ENCODE data around the gene CRY1.

CRY1 gene
- total RNA-seq, result 61.0 to 99.4 reads per million in 2 donors

GRCh38 chr12:107093417-107094182 is at the start of gene CRY1:
Gene CRY1 (minus strand): TSS chr12:107093549. CDS start chr12:107092961, 588 bp downstream.
- DNase-seq, result peak; percentile 82 to 95 (median 89)

DNA sequence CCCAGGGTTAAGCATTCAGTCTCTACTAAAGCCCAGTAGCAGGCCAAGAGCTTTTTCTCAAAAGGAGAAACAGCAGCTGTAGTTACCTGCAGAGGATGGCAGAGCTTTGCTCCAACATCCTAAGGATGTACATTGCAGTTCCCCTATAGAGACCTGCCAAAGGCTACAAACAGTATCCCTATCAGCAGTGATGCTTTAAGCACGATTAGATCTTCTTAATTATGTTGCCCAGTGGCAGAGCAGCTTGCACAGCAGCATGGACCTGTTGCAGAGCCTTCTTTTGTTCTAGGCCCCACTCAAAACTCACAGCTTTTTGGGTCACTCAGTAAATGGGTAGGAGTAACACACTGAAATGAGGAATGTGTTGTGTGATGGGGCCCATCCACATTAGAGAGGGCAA is 46.4 kb upstream of the CRY1 start:
- DNase-seq, result no peak

GRCh38 chr12:107138990-107139389 is 45.6 kb upstream of the CRY1 start:
- DNase-seq, result no peak

DNA sequence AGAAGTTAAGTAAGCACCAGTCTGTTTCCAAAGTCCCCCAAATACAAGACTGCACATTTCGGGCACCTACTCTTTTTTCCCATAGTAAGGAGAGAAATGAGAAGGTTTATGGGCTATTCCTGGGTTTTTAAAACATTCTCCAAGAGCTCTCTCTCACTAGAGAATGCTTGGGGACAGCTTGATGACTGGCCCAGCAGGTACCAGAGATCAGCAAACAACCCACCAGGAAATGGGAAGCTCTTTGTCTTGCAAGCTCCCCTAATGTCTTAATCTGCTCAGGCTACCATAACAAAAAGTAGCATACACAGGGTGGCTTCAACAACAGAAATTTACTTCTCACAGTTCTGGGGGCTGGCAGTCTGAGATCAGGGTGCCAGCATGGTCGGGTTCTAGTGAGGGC is 41.8 kb upstream of the CRY1 start:
- no peak for DNase-seq

GRCh38 chr12:107134558-107134957 is 41.2 kb upstream of the CRY1 start:
- DNase-seq, result peak in 2 of 5 experiments; percentile 46 to 54

DNA sequence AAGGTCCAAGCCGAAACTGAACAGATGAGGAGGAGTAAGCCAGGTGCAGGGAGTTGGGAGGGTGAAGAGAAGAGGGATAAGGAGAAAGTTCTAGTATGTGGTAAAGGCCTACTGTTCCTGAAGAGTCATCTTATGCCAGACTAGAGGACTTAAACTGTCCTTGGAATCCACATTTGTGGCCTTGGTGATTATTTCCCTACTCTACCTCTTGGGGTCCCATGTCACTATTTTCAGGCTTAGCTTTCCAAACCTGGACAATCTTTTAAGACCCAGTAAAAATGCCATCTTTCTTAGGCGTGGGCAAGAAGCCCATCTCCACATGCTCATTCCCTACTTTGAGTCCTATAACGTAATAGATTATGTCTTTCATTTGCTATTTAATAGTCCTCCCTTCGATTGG is 40.1 kb upstream of the CRY1 start:
- DNase-seq, result no peak

DNA sequence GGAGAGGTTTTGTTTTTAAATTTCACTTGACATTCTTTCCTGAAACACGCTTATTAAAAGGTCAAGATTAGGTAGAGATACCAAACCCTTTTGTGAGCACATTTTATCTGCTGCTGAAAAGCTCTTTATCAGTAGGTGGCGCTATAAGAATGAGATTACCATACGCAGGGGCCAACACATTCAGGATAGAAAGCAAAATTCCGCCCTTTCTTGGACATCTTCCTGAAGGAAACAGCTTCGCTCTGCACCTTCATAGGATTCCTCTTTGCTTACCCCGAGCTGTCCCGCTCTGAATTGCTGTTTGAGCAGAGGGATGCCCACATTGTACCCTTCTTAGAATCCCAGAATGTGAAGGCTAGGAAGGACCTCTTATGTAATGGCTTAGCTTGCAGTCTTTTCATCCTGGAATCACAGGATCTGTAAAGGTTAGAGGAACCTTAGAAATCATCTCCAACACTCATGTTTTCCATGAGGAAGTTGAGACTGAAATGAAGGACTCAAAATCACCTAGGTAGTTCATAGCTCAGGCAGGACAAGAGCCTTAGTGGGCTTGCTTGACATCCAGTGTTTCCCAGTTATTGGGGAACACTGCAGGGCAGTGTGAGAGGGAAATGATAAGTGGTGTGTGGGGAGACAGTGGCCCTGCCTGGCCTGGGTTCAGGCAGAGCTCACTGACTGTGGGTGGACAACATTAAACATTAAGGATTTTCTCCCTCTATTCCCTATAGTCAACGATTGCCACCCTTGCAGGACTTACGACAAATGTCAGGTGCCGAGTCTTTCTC is 38.7 kb upstream of the CRY1 start:
- peak in 2 of 5 experiments; percentile 7 to 31 for DNase-seq

- no peak for DNase-seq
Measured at GRCh38 chr12:107130830-107131611, 37.7 kb upstream of the CRY1 start.

DNA sequence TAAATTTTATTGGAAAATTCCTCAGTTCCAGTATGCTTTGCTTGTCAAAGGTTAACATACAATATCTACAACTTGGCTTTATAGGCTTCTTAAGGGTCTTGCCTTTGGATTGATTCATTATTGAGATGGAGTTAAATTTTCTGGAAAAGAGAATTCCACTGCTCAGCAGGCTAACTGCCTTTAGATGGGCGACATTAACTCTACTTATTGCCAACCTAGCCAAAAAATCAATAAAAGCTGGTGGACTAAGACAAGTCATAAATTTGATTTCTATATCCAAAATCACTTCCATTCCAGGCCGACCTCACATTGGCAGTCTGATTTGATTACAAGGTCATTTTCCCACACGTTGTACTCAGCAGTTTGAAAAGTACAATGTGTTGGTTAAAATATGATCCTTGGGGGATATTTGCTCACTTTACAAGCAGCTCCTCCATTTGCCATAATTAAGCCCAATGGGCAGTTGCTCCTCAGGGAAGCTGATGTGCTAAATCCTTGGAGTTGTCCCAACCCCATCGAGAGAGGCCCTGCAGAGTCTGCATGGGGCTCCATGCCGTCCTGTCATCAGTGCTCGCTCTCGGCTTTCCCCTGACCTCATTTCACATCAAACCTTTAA is 36.1 kb upstream of the CRY1 start:
- no peak for DNase-seq

- DNase-seq, result no peak
Measured at GRCh38 chr12:107127482-107128430, 34.4 kb upstream of the CRY1 start.

- DNase-seq, result peak in 1 of 5 experiments; percentile 3
Measured at GRCh38 chr12:107126796-107127481, 33.6 kb upstream of the CRY1 start.

DNA sequence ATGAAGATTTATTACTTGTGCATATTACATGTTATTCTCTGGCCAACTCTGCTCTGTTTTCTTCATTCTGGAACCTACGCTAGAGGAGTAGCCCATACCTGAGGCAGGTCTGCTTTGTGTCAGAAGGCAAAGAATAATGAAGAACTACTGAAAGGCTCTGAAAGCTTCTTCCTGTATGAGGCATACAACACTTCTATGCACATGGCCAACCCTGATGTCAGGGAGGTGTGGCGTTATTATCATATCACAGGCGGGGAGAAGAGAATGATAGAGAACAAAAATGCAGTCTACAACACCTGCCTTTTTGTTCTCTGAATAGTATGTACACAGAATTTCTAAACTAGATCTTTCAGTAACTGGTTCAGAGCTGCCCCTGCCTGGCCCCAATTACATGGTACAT is 32.5 kb upstream of the CRY1 start:
- DNase-seq, result no peak

GRCh38 chr12:107122452-107122958 is 29.2 kb upstream of the CRY1 start:
- DNase-seq, result no peak

- DNase-seq, result no peak
Measured at GRCh38 chr12:107119091-107119490, 25.7 kb upstream of the CRY1 start.

- DNase-seq, result no peak
Measured at GRCh38 chr12:107118624-107119023, 25.3 kb upstream of the CRY1 start.

- DNase-seq, result no peak
Measured at GRCh38 chr12:107115119-107115518, 21.8 kb upstream of the CRY1 start.

- no peak for DNase-seq
Measured at GRCh38 chr12:107111314-107111713, 18.0 kb upstream of the CRY1 start.

DNA sequence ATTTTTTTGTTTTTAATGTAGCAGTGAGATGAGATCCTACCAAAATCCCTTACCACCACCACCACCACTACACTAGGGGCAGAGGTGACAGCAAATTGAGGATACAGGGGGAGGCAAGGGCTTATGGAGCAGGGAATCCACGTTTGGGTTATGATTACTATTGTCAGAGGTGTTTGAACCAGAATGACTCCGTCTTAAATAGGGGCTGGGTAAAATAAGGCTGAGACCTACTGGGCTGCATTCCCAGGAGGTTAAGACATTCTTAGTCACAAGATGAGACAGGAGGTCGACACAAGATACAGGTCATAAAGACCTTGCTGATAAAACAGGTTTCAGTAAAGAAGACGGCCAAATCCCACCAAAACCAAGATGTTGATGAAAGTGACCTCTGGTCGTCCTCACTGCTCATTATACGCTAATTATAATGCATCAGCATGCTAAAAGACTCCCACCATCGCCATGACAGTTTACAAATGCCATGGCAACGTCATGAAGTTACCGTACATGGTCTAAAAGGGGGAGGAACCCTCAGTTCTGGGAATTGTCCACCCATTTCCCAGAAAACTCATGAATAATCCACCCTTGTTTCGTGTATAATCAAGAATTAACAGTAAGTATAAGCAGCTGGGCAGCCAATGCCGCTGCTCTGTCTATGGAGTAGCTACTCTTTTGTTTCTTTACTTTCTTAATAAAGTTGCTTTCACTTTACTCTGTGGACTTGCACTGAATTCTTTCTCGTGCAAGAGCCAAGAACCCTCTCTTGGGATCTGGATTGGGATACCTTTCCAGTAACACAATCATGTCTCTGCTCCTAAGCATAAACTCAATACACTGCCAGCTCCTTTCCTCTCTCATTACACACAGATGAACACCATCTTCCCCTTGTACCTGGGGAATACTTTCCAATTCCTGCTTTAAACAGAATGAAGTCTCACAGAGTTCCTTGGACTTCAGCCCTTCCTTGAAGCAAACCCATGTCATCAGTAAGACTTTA is 16.7 kb upstream of the CRY1 start:
- no peak for DNase-seq

- no peak for DNase-seq
Measured at GRCh38 chr12:107108995-107109508, 15.7 kb upstream of the CRY1 start.
